ENCODE results near the gene RGPD4. TPM values are rescaled to one million over a fixed set of nuclear protein-coding genes. Genes with fewer than 3 reads are reported as not detected.

RGPD4 gene
- total and polyA plus RNA-seq, 2 of the 8 experiments (the other 6 are each of a cell fraction or from before 2014, with no cell fraction given) = not detected

GRCh38 chr2:107785756-107786155 is 40.9 kb upstream of the RGPD4 start:
- no peak overlapping the region for H3K4ac ChIP-seq (replicated peaks; ENCODE audit: insufficient read length, low read depth, low read length)
- H4K91ac ChIP-seq (replicated peaks; ENCODE audit: insufficient read length, low read length) = no peak overlapping the region
- POLR2A ChIA-PET (ENCODE audit: partially characterized antibody) = no interaction called here

More at GRCh38 chr2:107785756-107786155, 40.9 kb upstream of the RGPD4 start:
- Histone ChIP-seq H3K79me1 (ENCODE audit: low read depth, low read length) (no peaks in the 10 kb centered on the region), H3K27ac (ENCODE audit: low read depth, low read length) (no peak overlapping the region), H2BK5ac (ENCODE audit: low read depth, low read length) (no peak overlapping the region), H3K9me3 (ENCODE audit: insufficient read depth in 2 of 2, low read depth in 1 of 2, low read length in 1 of 2) (no peaks in the 10 kb centered on the region), H3K14ac (ENCODE audit: insufficient read length) (no peak overlapping the region), H3K27me3 (replicated peaks in 1 of 4; ENCODE audit: control insufficient read depth in 3 of 4, extremely low read depth in 1 of 4, insufficient read depth in 3 of 4, low read length in 3 of 4) (no peaks in the 10 kb centered on the region), H3K23me2 (ENCODE audit: low read depth, low read length) (no peaks in the 10 kb centered on the region; the same call in 1 of the 2 replicates), H4K8ac (ENCODE audit: extremely low read depth, insufficient read depth, low read length) (no peak overlapping the region), H3K18ac (ENCODE audit: extremely low read depth, low read length) (no peak overlapping the region), H3K23ac (ENCODE audit: insufficient read length) (no peak overlapping the region), H3K4me1 (replicated peaks in 1 of 4; ENCODE audit: control insufficient read depth in 3 of 4, insufficient read depth in 4 of 4, low read length in 3 of 4) (no peaks in the 10 kb centered on the region), H3K79me2 (ENCODE audit: control insufficient read depth in 1 of 2, insufficient read depth in 2 of 2, low read length in 2 of 2) (no peaks in the 10 kb centered on the region), H3K4me3 (ENCODE audit: extremely low read depth in 1 of 4, insufficient read depth in 2 of 4, low read depth in 3 of 4, low read length in 4 of 4) (no peak overlapping the region), H3K36me3 (ENCODE audit: control insufficient read depth in 2 of 4, insufficient read depth in 4 of 4, low read length in 3 of 4) (no peaks in the 10 kb centered on the region), H4K20me1 (replicated peaks in 1 of 2; ENCODE audit: control insufficient read depth in 1 of 2, insufficient read depth in 2 of 2, low read length in 2 of 2) (no peaks in the 10 kb centered on the region), H3K4me2 (ENCODE audit: insufficient read depth in 1 of 2, low read depth in 2 of 2, low read length in 2 of 2) (no peak overlapping the region), H3K9ac (replicated peaks in 1 of 4; ENCODE audit: extremely low read depth in 1 of 4, low read depth in 3 of 4, low read length in 3 of 4) (no peak overlapping the region), H3K56ac (replicated peaks; ENCODE audit: insufficient read length, low read depth, low read length) (no peak overlapping the region), H2AFZ (ENCODE audit: low read length) (no peak overlapping the region), H2BK120ac (replicated peaks; ENCODE audit: low read depth, low read length) (no peak overlapping the region), H4K5ac (ENCODE audit: insufficient read length, low read depth, low read length) (no peak overlapping the region), H2BK20ac (ENCODE audit: low read length) (no peak overlapping the region), H2BK12ac (ENCODE audit: low read depth, low read length) (no peak overlapping the region), H2BK15ac (ENCODE audit: low read length) (no peak overlapping the region), H2AK5ac (ENCODE audit: low read depth, low read length) (no peak overlapping the region)
- 83% methylated on average over 1 of the region's 1 CpG; no CpG with 5 or more reads in 1 of the 2 experiments for WGBS, 2 experiments (ENCODE audit: extremely low coverage in 1 of 2, insufficient coverage in 1 of 2, insufficient read length in 1 of 2, insufficient replicate concordance in 2 of 2, low coverage in 1 of 2, low lambda C conversion rate in 2 of 2, missing lambda C conversion rate in 1 of 2)
- CTCF ChIA-PET (ENCODE audit: partially characterized antibody) = interaction anchor here (0.6 to 1.0 kb wide), 2 partner anchors 13 to 440 kb away, joined by 4 to 5 read pairs; no protein-coding TSS in a partner anchor
- FAIRE-seq (no peak), DNase-seq (ENCODE audit: low read depth in 1 of 2, low spot score in 2 of 2) (no peak)
- TF ChIP-seq HDAC2 (IDR thresholded peaks at IDR 0.05; ENCODE audit: borderline replicate concordance in 1 of 2, low read depth in 2 of 2, low read length in 2 of 2) (no peak), YY1 (IDR thresholded peaks at IDR 0.05; ENCODE audit: low read depth, low read length) (no peak), TBP (IDR thresholded peaks at IDR 0.05; ENCODE audit: low read depth, low read length) (no peak), TCF12 (IDR thresholded peaks at IDR 0.05; ENCODE audit: low read depth, low read length) (no peak), CREB1 (IDR thresholded peaks at IDR 0.05) (no peak)
- TF ChIP-seq, protein P1, sequence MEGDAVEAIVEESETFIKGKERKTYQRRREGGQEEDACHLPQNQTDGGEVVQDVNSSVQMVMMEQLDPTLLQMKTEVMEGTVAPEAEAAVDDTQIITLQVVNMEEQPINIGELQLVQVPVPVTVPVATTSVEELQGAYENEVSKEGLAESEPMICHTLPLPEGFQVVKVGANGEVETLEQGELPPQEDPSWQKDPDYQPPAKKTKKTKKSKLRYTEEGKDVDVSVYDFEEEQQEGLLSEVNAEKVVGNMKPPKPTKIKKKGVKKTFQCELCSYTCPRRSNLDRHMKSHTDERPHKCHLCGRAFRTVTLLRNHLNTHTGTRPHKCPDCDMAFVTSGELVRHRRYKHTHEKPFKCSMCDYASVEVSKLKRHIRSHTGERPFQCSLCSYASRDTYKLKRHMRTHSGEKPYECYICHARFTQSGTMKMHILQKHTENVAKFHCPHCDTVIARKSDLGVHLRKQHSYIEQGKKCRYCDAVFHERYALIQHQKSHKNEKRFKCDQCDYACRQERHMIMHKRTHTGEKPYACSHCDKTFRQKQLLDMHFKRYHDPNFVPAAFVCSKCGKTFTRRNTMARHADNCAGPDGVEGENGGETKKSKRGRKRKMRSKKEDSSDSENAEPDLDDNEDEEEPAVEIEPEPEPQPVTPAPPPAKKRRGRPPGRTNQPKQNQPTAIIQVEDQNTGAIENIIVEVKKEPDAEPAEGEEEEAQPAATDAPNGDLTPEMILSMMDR (IDR thresholded peaks at IDR 0.05; ENCODE audit: control extremely low read depth in 1 of 3, insufficient read depth in 1 of 3, low read depth in 1 of 3, low read length in 3 of 3) = no peak
